Muscle of leg (tissue), 11 donors: ENCODE measurements around the gene MT1G. TPM values are rescaled to one million over a fixed set of nuclear protein-coding genes. Genes with fewer than 3 reads are reported as not detected.
A peak's percentile ranks its signal among the peaks of the same experiment; 100 is the strongest.

Experiments used
- DNase-seq: peaks from one replicate; pipeline ENCODE4 v3.0.0; 2013
- H3K27ac ChIP-seq: one replicate; pipeline ENCODE4 v1.5.1; 2013; ENCODE audit warnings: mild to moderate bottlenecking, low read length, control low read depth
- H3K27me3 ChIP-seq: one replicate; pipeline ENCODE4 v1.6.1; 2013; ENCODE audit warnings: low read length; ENCODE audit not compliant: control insufficient read depth, insufficient read depth
- H3K36me3 ChIP-seq: one replicate; pipeline ENCODE4 v1.6.1; 2013; ENCODE audit warnings: low read length; ENCODE audit not compliant: control insufficient read depth, insufficient read depth
- H3K4me1 ChIP-seq: one replicate; pipeline ENCODE4 v1.6.1; 2013; ENCODE audit warnings: low read length; ENCODE audit not compliant: control insufficient read depth, insufficient read depth
- H3K4me3 ChIP-seq: one replicate; pipeline ENCODE4 v1.5.1; 2013; ENCODE audit warnings: low read length, control low read depth
- H3K9me3 ChIP-seq: replicated peaks from 2 replicates; pipeline ENCODE4 v1.6.1; 2013; ENCODE audit warnings: low read depth, low read length; ENCODE audit not compliant: control insufficient read depth
- WGBS: methylation state at CpG from one replicate; pipeline ENCODE4 v1.1.5; 2013; ENCODE audit warnings: missing lambda C conversion rate; ENCODE audit not compliant: insufficient coverage; 5-methylcytosine and 5-hydroxymethylcytosine counted together
- polyA plus RNA-seq, 8 donors: library from polyadenylated mRNA; unstranded; fragments of 120-200 nt; gene quantifications; one replicate each; pipeline versions ENCODE4 v1.2.1 to v1.2.3, GENCODE V29; 2013; ENCODE audit warnings: inconsistent platforms in 1 of 8, low replicate concordance in 1 of 8; ENCODE audit not compliant: insufficient read length in 8 of 8, insufficient read depth in 1 of 8
- total RNA-seq: library from RNA; stranded (reverse); fragments of 120-200 nt; gene quantifications from one replicate; pipeline ENCODE4 v1.2.4, GENCODE V29; 2013

The MT1G gene
- total and polyA plus RNA-seq, 9 donors, result 0.42 to 21.4 (median 1.2) TPM; not detected in 2

DNA sequence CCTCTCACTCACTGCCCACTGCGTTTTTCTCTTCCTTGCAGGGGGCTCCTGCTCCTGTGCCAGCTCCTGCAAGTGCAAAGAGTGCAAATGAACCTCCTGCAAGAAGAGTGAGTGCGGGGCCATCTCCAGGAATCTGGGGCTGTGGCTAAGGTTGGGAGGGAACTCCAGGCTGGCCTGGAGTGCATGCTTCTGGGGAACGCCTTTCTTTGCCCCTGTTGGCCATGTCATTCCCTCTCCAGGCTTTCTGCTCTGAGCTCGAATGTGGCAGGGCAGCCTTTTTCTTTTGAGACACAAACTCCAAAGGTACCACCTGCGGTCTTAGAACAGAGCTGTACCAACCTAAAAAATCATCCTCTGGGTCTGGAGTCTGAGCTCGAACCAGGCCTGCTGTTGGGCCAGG lies 49.7 kb downstream of the MT1G start:
- DNase-seq, result no peak
- Histone ChIP-seq H3K36me3 (no peaks in the 10 kb centered on the region), H3K4me1 (peaks cover 18% of the 10 kb centered on the region), H3K27ac (no peak overlapping the region), H3K27me3 (peaks cover 14% of the 10 kb centered on the region), H3K9me3 (no peaks in the 10 kb centered on the region), H3K4me3 (no peak overlapping the region)
- WGBS, result 58% methylated on average over 4 of the region's 6 CpGs

DNA sequence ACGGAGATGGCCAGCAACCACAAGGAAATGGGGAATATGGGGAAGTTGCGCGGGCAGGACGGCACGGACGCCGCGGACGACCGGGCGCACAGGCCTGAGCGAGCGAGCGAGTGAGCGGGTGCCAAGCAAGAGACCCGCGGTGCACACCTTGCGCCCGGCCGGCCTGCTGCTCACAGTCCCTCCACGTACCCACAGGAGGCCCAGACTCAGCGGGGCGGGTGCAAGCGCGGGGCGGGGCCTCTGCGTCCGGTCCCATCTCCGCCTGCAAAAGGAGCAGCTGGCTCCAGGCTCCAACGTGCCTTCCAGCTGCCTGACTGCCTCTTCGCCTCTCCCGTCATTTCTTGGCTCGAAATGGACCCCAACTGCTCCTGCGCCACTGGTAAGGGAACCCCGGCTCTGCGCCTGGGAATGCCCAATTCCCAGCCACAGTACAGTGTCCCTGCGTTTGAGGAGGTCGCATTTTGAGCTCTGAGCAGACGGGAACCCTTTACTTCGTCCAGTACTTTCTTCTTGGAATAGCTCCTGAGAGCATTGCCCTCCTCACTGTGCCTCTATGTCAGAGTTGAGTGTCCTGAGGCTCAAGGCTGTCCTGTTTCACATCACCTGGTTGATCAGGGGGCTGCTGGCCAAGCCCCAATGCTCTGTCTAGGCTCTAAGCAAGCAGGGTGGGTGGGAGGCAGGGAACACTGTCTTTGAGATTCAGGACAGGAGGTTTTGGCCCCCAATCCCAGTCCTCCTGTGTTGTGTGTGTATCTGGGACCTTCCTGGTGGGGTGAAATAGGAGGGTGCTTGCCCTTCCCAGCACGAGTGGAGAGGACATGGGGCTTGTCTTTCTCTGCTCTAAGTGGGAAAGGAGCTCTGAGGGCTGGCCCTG lies 50.4 kb downstream of the MT1G start:
- H3K4me1 ChIP-seq, result peaks cover 18% of the 10 kb centered on the region
- peak; percentile 89 for DNase-seq
- WGBS, result under 1% methylated on average over 40 of the region's 41 CpGs
- no peaks in the 10 kb centered on the region for H3K36me3 ChIP-seq
- no peaks in the 10 kb centered on the region for H3K9me3 ChIP-seq
- peaks cover 14% of the 10 kb centered on the region for H3K27me3 ChIP-seq
- H3K27ac ChIP-seq, result no peak overlapping the region
- peak overlapping the region; percentile 40 for H3K4me3 ChIP-seq

Other genes with a start within 250 kb of the MT1G start
- gene AMFR, start 242.5 kb downstream of the MT1G start, total RNA-seq, result 49.1 TPM
- 10 to 100 TPM; 36.6 to 70.4 (median 51.5) TPM for gene AMFR, start 242.5 kb downstream of the MT1G start, polyA plus RNA-seq
- 73.8 TPM for gene NUDT21, start 216.7 kb downstream of the MT1G start, total RNA-seq
- 10 to 100 TPM; 47.3 to 77.1 (median 61.6) TPM for gene NUDT21, start 216.7 kb downstream of the MT1G start, polyA plus RNA-seq
- 39.3 TPM for gene OGFOD1, start 216.5 kb downstream of the MT1G start, total RNA-seq
- 10 to 100 TPM; 30.7 to 46.2 (median 37.8) TPM for gene OGFOD1, start 216.5 kb downstream of the MT1G start, polyA plus RNA-seq
- 58.3 TPM for gene BBS2, start 148.0 kb downstream of the MT1G start, total RNA-seq
- 10 to 100 TPM; 27.9 to 42.7 (median 36.2) TPM for gene BBS2, start 148.0 kb downstream of the MT1G start, polyA plus RNA-seq
- gene MT4, start 103.0 kb downstream of the MT1G start, total RNA-seq, result not detected
- not detected for gene MT4, start 103.0 kb downstream of the MT1G start, polyA plus RNA-seq
- gene MT3, start 78.5 kb downstream of the MT1G start, total RNA-seq, result 12.6 TPM
- gene MT3, start 78.5 kb downstream of the MT1G start, polyA plus RNA-seq, result 10 to 100 TPM in 3 of 8 donors, 1 to 10 TPM in 5; 3.9 to 15.8 (median 9.0) TPM
- 9.9 TPM for gene MT2A, start 59.5 kb downstream of the MT1G start, total RNA-seq
- 10 to 100 TPM; 14.6 to 31.5 (median 25.5) TPM for gene MT2A, start 59.5 kb downstream of the MT1G start, polyA plus RNA-seq
- gene MT1E, start 42.3 kb downstream of the MT1G start, total RNA-seq, result 29.0 TPM
- gene MT1E, start 42.3 kb downstream of the MT1G start, polyA plus RNA-seq, result 10 to 100 TPM in 5 of 8 donors, 1 to 10 TPM in 3; 7.4 to 18.6 (median 11.7) TPM
- 2.4 TPM for gene MT1M, start 35.4 kb downstream of the MT1G start, total RNA-seq
- gene MT1M, start 35.4 kb downstream of the MT1G start, polyA plus RNA-seq, result 1 to 10 TPM in 2 of 8 donors, under 1 TPM in 6; 0.34 to 1.2 (median 0.59) TPM
- gene MT1A, start 29.4 kb downstream of the MT1G start, total RNA-seq, result 0.58 TPM
- under 1 TPM in 2 of 8 donors, not detected in 6; 0.41 to 0.55 TPM for gene MT1A, start 29.4 kb downstream of the MT1G start, polyA plus RNA-seq
- gene MT1B, start 16.2 kb downstream of the MT1G start, total RNA-seq, result not detected
- under 1 TPM in 1 of 8 donors, not detected in 7; 0.64 TPM for gene MT1B, start 16.2 kb downstream of the MT1G start, polyA plus RNA-seq
- gene MT1F, start 10.1 kb downstream of the MT1G start, total RNA-seq, result not detected
- gene MT1F, start 10.1 kb downstream of the MT1G start, polyA plus RNA-seq, result 1 to 10 TPM in 6 of 8 donors, under 1 TPM in 2; 0.35 to 3.9 (median 1.3) TPM
- 0.40 TPM for gene MT1H, start 1.7 kb upstream of the MT1G start, total RNA-seq
- gene MT1H, start 1.7 kb upstream of the MT1G start, polyA plus RNA-seq, result 1 to 10 TPM in 3 of 8 donors, under 1 TPM in 1, not detected in 4; 0.47 to 8.7 (median 6.6) TPM
- gene MT1X, start 14.4 kb upstream of the MT1G start, total RNA-seq, result 16.8 TPM
- gene MT1X, start 14.4 kb upstream of the MT1G start, polyA plus RNA-seq, result 10 to 100 TPM in 6 of 8 donors, 1 to 10 TPM in 2; 7.3 to 15.6 (median 11.0) TPM
- 54.6 TPM for gene NUP93, start 62.1 kb upstream of the MT1G start, total RNA-seq
- gene NUP93, start 62.1 kb upstream of the MT1G start, polyA plus RNA-seq, result 10 to 100 TPM; 42.9 to 49.1 (median 45.1) TPM
- 0.04 TPM for gene SLC12A3, start 197.1 kb upstream of the MT1G start, total RNA-seq
- under 1 TPM in 6 of 8 donors, not detected in 2; 0.03 to 0.07 (median 0.04) TPM for gene SLC12A3, start 197.1 kb upstream of the MT1G start, polyA plus RNA-seq